RWPE1 (cell line): ENCODE data around the gene NAA40.

ENCODE experiments used
- CTCF ChIA-PET: fragments of 350-600 bp; sonication (Branson Sonifier 250); formaldehyde crosslinking; extraction: SDS; loops from one replicate; lab custom pipeline; 2021; lab: Yijun Ruan, JAX
- POLR2A ChIA-PET: fragments of 400-600 bp; formaldehyde crosslinking; extraction: SDS; loops from one replicate; lab custom pipeline; 2020; ENCODE audit warnings: antibody characterized with exemption; ENCODE audit not compliant: low non-redundant PET; lab: Yijun Ruan, JAX
- DNase-seq: peaks from one replicate; pipeline ENCODE4 v3.0.0; 2012; ENCODE audit warnings: low spot score
- H3K27ac ChIP-seq: fragments of 450-650 bp; 2 replicates; pipeline ENCODE4 v1.5.1; 2017
- CTCF ChIP-seq: fragments of 450-650 bp; conservative IDR thresholded peaks from 2 replicates; pipeline ENCODE4 v1.5.1; 2017; ENCODE audit warnings: low read depth, mild to moderate bottlenecking

NAA40 gene

GRCh38 chr11:63915961-63916836, 22.6 kb upstream of the NAA40 start:
- DNase-seq, result no peak
- peak; percentile 51 for TF ChIP-seq CTCF
- CTCF ChIA-PET, result interaction anchor here (0.5 to 1.6 kb wide), 6 partner anchors 9 to 118 kb away, joined by 3 to 6 read pairs (median 3); no protein-coding TSS in a partner anchor
- POLR2A ChIA-PET, result no interaction called here
- H3K27ac ChIP-seq, result peak overlapping the region; percentile 72

GRCh38 chr11:63916837-63917691, 21.7 kb upstream of the NAA40 start, which contains the start of gene RCOR2:
Gene RCOR2, minus strand, starts transcription at chr11:63917164. Its CDS starts 708 bp downstream, at chr11:63916456.
- ChIA-PET POLR2A (no interaction called here), CTCF (no interaction called here)
- peak; percentile 74 for DNase-seq
- TF ChIP-seq CTCF, result no peak
- H3K27ac ChIP-seq, result peak within 1 kb of the TSS; percentile 72

GRCh38 chr11:63917692-63918506, 20.9 kb upstream of the NAA40 start:
- CTCF ChIA-PET, result no interaction called here
- no peak for TF ChIP-seq CTCF
- POLR2A ChIA-PET, result no interaction called here
- peak overlapping the region; percentile 72 for H3K27ac ChIP-seq
- no peak for DNase-seq

GRCh38 chr11:63918507-63919191, 20.2 kb upstream of the NAA40 start:
- CTCF ChIA-PET, result no interaction called here
- DNase-seq, result no peak
- peak overlapping the region; percentile 72 for H3K27ac ChIP-seq
- TF ChIP-seq CTCF, result no peak
- POLR2A ChIA-PET, result no interaction called here

GRCh38 chr11:63919267-63920125, 19.3 kb upstream of the NAA40 start:
- ChIA-PET CTCF (no interaction called here), POLR2A (no interaction called here)
- peak overlapping the region; percentile 72 for H3K27ac ChIP-seq
- DNase-seq, result no peak
- no peak for TF ChIP-seq CTCF
